ENCODE data around the gene LIF. TPM values are rescaled to one million over a fixed set of nuclear protein-coding genes. Genes with fewer than 3 reads are reported as not detected.

The LIF gene
- total RNA-seq, 2 experiments from 2014 or later: 0.06 TPM; not detected in 1

- intact Hi-C loops (cut with micrococcal nuclease; ENCODE audit: unreplicated experiment): no loop called here
- no peaks in the 10 kb centered on the region for H4K20me1 ChIP-seq (ENCODE audit: insufficient read depth, low read length)
- no peaks in the 10 kb centered on the region for H3K36me3 ChIP-seq (ENCODE audit: insufficient read depth, low read length)
- peaks cover 16% of the 10 kb centered on the region for H3K4me1 ChIP-seq (ENCODE audit: insufficient read depth, low read length, poor library complexity, severe bottlenecking)
- CTCF ChIA-PET (ENCODE audit: unreplicated experiment): no interaction called here
- no peak for DNase-seq (ENCODE audit: low spot score)
- no peak overlapping the region for H2AFZ ChIP-seq (ENCODE audit: low read length)
- POLR2A ChIA-PET: no interaction called here
- no peaks in the 10 kb centered on the region for H3K9me2 ChIP-seq (ENCODE audit: insufficient read depth, low read length)
- no peak overlapping the region for H3K4me2 ChIP-seq (ENCODE audit: low read length)
- no peak overlapping the region for H3K4me3 ChIP-seq (ENCODE audit: low read depth, low read length, poor library complexity, severe bottlenecking)
- no TSS peak for BruUV-seq (replicated peaks)
- no peaks in the 10 kb centered on the region for H3K9me3 ChIP-seq (ENCODE audit: low read length)
- no peak overlapping the region for H3K27ac ChIP-seq (ENCODE audit: low read depth, low read length, poor library complexity, severe bottlenecking)
- TF ChIP-seq CTCF (conservative IDR thresholded peaks at IDR 0.05; ENCODE audit: low read length) (no peak), EZH2phosphoT487 (IDR thresholded peaks at IDR 0.05; ENCODE audit: borderline replicate concordance, low read depth, low read length) (no peak)
- H3K79me2 ChIP-seq (ENCODE audit: insufficient read depth, low read depth, low read length): no peaks in the 10 kb centered on the region
Observed at GRCh38 chr22:30241576-30242371, 4.8 kb downstream of the LIF start.

- CTCF ChIA-PET (ENCODE audit: unreplicated experiment): no interaction called here
- TF ChIP-seq CTCF (conservative IDR thresholded peaks at IDR 0.05; ENCODE audit: low read length): no peak
- TF ChIP-seq EZH2phosphoT487 (IDR thresholded peaks at IDR 0.05; ENCODE audit: borderline replicate concordance, low read depth, low read length): no peak
- peaks cover 16% of the 10 kb centered on the region for H3K4me1 ChIP-seq (ENCODE audit: insufficient read depth, low read length, poor library complexity, severe bottlenecking)
- no peak overlapping the region for H2AFZ ChIP-seq (ENCODE audit: low read length)
- no peaks in the 10 kb centered on the region for H3K79me2 ChIP-seq (ENCODE audit: insufficient read depth, low read depth, low read length)
- no peaks in the 10 kb centered on the region for H4K20me1 ChIP-seq (ENCODE audit: insufficient read depth, low read length)
- POLR2A ChIA-PET: interaction anchor here (0.5 kb wide), 1 partner anchor 55 kb away, joined by 3 read pairs; no protein-coding TSS in a partner anchor
- H3K27ac ChIP-seq (ENCODE audit: low read depth, low read length, poor library complexity, severe bottlenecking): no peak overlapping the region
- no TSS peak for BruUV-seq (replicated peaks)
- intact Hi-C loops (cut with micrococcal nuclease; ENCODE audit: unreplicated experiment): no loop called here
- H3K9me2 ChIP-seq (ENCODE audit: insufficient read depth, low read length): no peaks in the 10 kb centered on the region
- peak; percentile 72 for DNase-seq (ENCODE audit: low spot score)
- H3K9me3 ChIP-seq (ENCODE audit: low read length): no peaks in the 10 kb centered on the region
- no peak overlapping the region for H3K4me3 ChIP-seq (ENCODE audit: low read depth, low read length, poor library complexity, severe bottlenecking)
- H3K4me2 ChIP-seq (ENCODE audit: low read length): peak overlapping the region; percentile 55
- H3K36me3 ChIP-seq (ENCODE audit: insufficient read depth, low read length): no peaks in the 10 kb centered on the region
Observed at GRCh38 chr22:30240541-30241417, 5.8 kb downstream of the LIF start.

All from OCI-LY7 (cell line).